ENCODE measurements around the gene RAD23B. TPM values are rescaled to one million over a fixed set of nuclear protein-coding genes. Genes with fewer than 3 reads are reported as not detected.
A peak's percentile ranks its signal among the peaks of the same experiment; 100 is the strongest.

Gene RAD23B
- total RNA-seq, 2 donors from 2014 or later = 33.3 to 57.4 TPM

GRCh38 chr9:107338911-107339659, 56.0 kb downstream of the RAD23B start:
- TF ChIP-seq, protein P1, sequence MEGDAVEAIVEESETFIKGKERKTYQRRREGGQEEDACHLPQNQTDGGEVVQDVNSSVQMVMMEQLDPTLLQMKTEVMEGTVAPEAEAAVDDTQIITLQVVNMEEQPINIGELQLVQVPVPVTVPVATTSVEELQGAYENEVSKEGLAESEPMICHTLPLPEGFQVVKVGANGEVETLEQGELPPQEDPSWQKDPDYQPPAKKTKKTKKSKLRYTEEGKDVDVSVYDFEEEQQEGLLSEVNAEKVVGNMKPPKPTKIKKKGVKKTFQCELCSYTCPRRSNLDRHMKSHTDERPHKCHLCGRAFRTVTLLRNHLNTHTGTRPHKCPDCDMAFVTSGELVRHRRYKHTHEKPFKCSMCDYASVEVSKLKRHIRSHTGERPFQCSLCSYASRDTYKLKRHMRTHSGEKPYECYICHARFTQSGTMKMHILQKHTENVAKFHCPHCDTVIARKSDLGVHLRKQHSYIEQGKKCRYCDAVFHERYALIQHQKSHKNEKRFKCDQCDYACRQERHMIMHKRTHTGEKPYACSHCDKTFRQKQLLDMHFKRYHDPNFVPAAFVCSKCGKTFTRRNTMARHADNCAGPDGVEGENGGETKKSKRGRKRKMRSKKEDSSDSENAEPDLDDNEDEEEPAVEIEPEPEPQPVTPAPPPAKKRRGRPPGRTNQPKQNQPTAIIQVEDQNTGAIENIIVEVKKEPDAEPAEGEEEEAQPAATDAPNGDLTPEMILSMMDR (IDR thresholded peaks at IDR 0.05) = no peak
- DNase-seq (ENCODE audit: low spot score) (no peak), ATAC-seq (ENCODE audit: insufficient number of reproducible peaks, low FRiP score, low read depth) (no peak)
- H3K36me3 ChIP-seq = no peaks in the 10 kb centered on the region
- H3K4me1 ChIP-seq (ENCODE audit: control insufficient read depth in 1 of 2, low read depth in 2 of 2) = peaks cover 5 to 12% of the 10 kb centered on the region in 2 donors
- H3K9me3 ChIP-seq = no peaks in the 10 kb centered on the region
- no peak overlapping the region for H3K4me3 ChIP-seq
- H3K27me3 ChIP-seq (replicated peaks; ENCODE audit: insufficient read depth) = no peaks in the 10 kb centered on the region
- no peak overlapping the region for H3K27ac ChIP-seq

DNA sequence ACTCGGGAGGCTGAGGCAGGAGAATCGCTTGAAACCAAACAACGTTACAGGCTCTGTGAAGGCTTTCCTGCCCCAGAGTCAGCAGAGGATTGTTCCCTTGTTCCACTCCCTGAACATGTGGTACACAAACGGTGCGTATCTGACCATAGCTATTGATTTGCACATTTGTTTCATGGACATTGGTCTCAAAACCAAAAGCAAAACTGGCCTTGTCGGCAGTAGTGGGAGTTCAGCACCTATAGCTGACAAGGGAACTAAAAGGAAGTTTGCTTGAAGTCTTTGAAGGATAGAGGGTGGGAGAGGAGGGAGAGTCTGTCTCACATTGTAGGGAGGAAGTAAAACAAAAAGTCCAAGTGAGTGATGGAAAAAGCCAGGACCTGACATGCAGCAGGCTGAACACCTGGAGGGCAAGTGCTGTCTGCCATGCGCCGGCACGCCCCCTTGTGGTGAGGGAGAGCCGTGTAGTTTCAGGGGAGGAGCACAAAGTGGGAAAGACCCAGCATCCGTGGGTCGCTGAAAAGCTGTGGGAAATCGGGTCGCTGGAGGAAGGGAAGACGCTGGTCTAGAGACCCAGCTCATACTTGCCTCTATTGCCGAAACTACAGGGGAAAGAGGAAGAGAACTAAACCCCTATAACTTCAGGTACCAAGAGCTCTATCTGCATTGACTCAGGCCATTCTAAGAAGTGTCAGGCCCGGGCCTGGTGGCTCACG, 58.0 kb downstream of the RAD23B start:
- peaks cover 5 to 12% of the 10 kb centered on the region in 2 donors for H3K4me1 ChIP-seq (ENCODE audit: control insufficient read depth in 1 of 2, low read depth in 2 of 2)
- H3K9me3 ChIP-seq = no peaks in the 10 kb centered on the region
- no peak overlapping the region for H3K27ac ChIP-seq
- H3K4me3 ChIP-seq = no peak overlapping the region
- TF ChIP-seq, protein P1 (IDR thresholded peaks at IDR 0.05) = peak; percentile 73
- DNase-seq (ENCODE audit: low spot score) (peak; percentile 14), ATAC-seq (ENCODE audit: insufficient number of reproducible peaks, low FRiP score, low read depth) (no peak)
- no peaks in the 10 kb centered on the region for H3K27me3 ChIP-seq (replicated peaks; ENCODE audit: insufficient read depth)
- H3K36me3 ChIP-seq = no peaks in the 10 kb centered on the region

DNA sequence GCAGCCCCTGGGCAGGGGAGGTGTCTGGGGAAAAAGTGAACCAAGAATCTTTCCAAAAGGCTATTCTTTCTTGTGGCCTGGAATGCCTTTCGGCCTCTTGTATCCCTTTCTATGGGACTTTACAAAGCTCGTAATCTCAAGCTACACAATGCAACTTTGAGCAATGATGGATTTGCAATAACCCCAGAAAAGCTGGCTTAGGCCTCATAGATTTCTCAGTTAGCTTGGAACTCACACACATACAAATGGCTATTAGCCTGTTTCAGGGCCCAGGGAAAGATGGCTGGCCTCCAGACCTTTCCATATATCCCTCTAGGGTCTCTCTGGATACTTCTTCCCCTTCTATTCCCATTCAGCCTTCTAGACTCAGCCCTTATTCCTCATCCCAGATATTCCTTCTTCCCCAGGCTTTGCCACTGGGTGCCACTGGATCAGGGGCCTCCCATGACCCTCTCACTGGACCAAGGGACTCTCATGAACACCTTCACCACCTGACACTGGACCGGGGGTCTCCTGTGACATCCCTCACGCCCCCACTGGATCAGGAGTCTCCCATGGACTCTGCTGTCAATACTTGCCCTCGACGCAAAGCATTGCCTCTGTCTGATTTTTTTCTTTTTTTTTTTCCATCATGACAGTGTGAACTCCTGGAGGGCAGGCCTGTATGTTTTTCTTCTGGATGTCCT, 59.5 kb downstream of the RAD23B start:
- no peak overlapping the region for H3K4me3 ChIP-seq
- H3K36me3 ChIP-seq = no peaks in the 10 kb centered on the region
- ATAC-seq (ENCODE audit: insufficient number of reproducible peaks, low FRiP score, low read depth) (no peak), DNase-seq (ENCODE audit: low spot score) (no peak)
- peaks cover under 1 to 2% of the 10 kb centered on the region in 2 donors for H3K4me1 ChIP-seq (ENCODE audit: control insufficient read depth in 1 of 2, low read depth in 2 of 2)
- no peaks in the 10 kb centered on the region for H3K27me3 ChIP-seq (replicated peaks; ENCODE audit: insufficient read depth)
- H3K27ac ChIP-seq = no peak overlapping the region
- TF ChIP-seq, protein P1 (IDR thresholded peaks at IDR 0.05) = no peak
- no peaks in the 10 kb centered on the region for H3K9me3 ChIP-seq

DNA sequence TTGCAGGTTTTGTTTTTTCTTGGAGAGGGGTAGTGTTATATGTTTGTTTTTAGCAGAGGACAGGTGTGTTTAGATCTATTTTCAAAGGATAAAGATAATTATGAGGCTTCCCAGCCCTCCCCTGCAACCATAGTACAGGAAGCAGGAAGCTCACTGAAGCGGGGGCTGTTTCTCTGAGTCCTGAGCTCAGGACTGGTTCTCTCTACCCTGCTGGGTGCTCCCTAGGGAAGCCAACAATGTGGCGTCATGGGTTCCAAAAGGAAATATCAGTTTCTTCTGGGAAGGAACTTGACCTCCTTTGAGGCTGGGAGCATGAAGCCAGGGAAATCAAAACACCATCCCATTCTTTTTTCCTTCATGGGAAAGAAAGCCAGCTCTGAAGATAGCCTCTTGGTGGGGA, 62.2 kb downstream of the RAD23B start:
- H3K4me3 ChIP-seq = no peak overlapping the region
- no peak overlapping the region for H3K27ac ChIP-seq
- no peaks in the 10 kb centered on the region for H3K9me3 ChIP-seq
- H3K4me1 ChIP-seq (ENCODE audit: control insufficient read depth in 1 of 2, low read depth in 2 of 2) = no peaks in the 10 kb centered on the region
- no peaks in the 10 kb centered on the region for H3K36me3 ChIP-seq
- DNase-seq (ENCODE audit: low spot score) = no peak
- TF ChIP-seq, protein P1 (IDR thresholded peaks at IDR 0.05) = no peak
- ATAC-seq (ENCODE audit: insufficient number of reproducible peaks, low FRiP score, low read depth) = no peak
- H3K27me3 ChIP-seq (replicated peaks; ENCODE audit: insufficient read depth) = no peaks in the 10 kb centered on the region

DNA sequence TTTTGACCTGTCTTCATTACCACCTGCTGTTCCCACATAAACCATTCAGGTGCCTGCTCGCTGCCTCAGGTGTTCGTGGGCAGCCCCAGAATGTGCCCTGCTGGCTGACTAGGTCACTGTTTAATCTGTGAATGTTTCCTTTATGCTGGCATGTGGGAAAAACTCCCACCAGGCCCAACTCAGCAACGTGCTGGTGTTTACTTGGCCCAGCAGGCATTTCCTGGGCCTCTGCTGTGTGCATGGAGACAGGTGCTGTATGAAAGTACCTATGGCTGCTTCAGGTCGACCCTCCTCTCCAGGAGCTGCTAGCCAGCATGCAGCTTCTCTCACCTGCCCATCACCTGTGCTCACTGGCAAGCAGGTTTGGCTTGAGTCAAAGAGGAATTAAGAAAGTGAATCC, 65.8 kb downstream of the RAD23B start:
- Histone ChIP-seq H3K4me3 (no peak overlapping the region), H3K9me3 (no peaks in the 10 kb centered on the region), H3K27ac (no peak overlapping the region), H3K36me3 (no peaks in the 10 kb centered on the region), H3K4me1 (ENCODE audit: control insufficient read depth in 1 of 2, low read depth in 2 of 2) (no peaks in the 10 kb centered on the region), H3K27me3 (replicated peaks; ENCODE audit: insufficient read depth) (no peaks in the 10 kb centered on the region)
- ATAC-seq (ENCODE audit: insufficient number of reproducible peaks, low FRiP score, low read depth) = no peak
- TF ChIP-seq, protein P1 (IDR thresholded peaks at IDR 0.05) = no peak
- no peak for DNase-seq (ENCODE audit: low spot score)

Data from thoracic aorta (tissue), 2 donors.